ENCODE results near the gene LGALS3BP. TPM values are rescaled to one million over a fixed set of nuclear protein-coding genes. Genes with fewer than 3 reads are reported as not detected.
"Not testable (repeated sequence)": the region's sequence is repeated elsewhere in the genome, so short reads cannot be mapped to it uniquely, and the experiment has no call there.

LGALS3BP gene
- total RNA-seq, 1 donor from 2014 or later: 202 TPM

GRCh38 chr17:78946631-78947030 lies 33.1 kb downstream of the LGALS3BP start:
- H3K27me3 Mint-ChIP-seq: no peaks in the 10 kb centered on the region
- H3K4me3 Mint-ChIP-seq: no peak overlapping the region
- H3K4me1 Mint-ChIP-seq (ENCODE audit: unreplicated experiment): peaks cover 21% of the 10 kb centered on the region
- peaks cover 6% of the 10 kb centered on the region for H3K9me3 Mint-ChIP-seq
- no peak overlapping the region for H3K27ac Mint-ChIP-seq
- no peak for DNase-seq (ENCODE audit: extremely low spot score, unreplicated experiment)
- H3K36me3 Mint-ChIP-seq: no peaks in the 10 kb centered on the region
- no peak for TF ChIP-seq CTCF (conservative IDR thresholded peaks at IDR 0.05)

GRCh38 chr17:78946131-78946530 lies 33.6 kb downstream of the LGALS3BP start:
- DNase-seq (ENCODE audit: extremely low spot score, unreplicated experiment): no peak
- Mint-ChIP-seq H3K4me3 (no peak overlapping the region), H3K4me1 (ENCODE audit: unreplicated experiment) (peaks cover 17% of the 10 kb centered on the region), H3K27me3 (no peaks in the 10 kb centered on the region), H3K27ac (no peak overlapping the region), H3K36me3 (no peaks in the 10 kb centered on the region), H3K9me3 (peaks cover 6% of the 10 kb centered on the region)
- TF ChIP-seq CTCF (conservative IDR thresholded peaks at IDR 0.05): no peak

GRCh38 chr17:78945455-78945854 lies 34.3 kb downstream of the LGALS3BP start:
- H3K9me3 Mint-ChIP-seq; H3K27me3 Mint-ChIP-seq; DNase-seq (ENCODE audit: extremely low spot score, unreplicated experiment); H3K36me3 Mint-ChIP-seq; H3K4me3 Mint-ChIP-seq; H3K27ac Mint-ChIP-seq: not testable (repeated sequence)
- peaks cover 17% of the 10 kb centered on the region for H3K4me1 Mint-ChIP-seq (ENCODE audit: unreplicated experiment)

GRCh38 chr17:78944956-78945355 lies 34.8 kb downstream of the LGALS3BP start:
- Mint-ChIP-seq H3K27ac (no peak overlapping the region), H3K27me3 (no peaks in the 10 kb centered on the region), H3K4me3 (no peak overlapping the region), H3K36me3 (no peaks in the 10 kb centered on the region), H3K4me1 (ENCODE audit: unreplicated experiment) (peaks cover 17% of the 10 kb centered on the region), H3K9me3 (no peaks in the 10 kb centered on the region)
- no peak for DNase-seq (ENCODE audit: extremely low spot score, unreplicated experiment)
- TF ChIP-seq CTCF (conservative IDR thresholded peaks at IDR 0.05): no peak

GRCh38 chr17:78944026-78944425 lies 35.7 kb downstream of the LGALS3BP start:
- DNase-seq (ENCODE audit: extremely low spot score, unreplicated experiment): no peak
- Mint-ChIP-seq H3K36me3 (no peaks in the 10 kb centered on the region), H3K27ac (no peak overlapping the region), H3K4me1 (ENCODE audit: unreplicated experiment) (peaks cover 22% of the 10 kb centered on the region), H3K4me3 (no peak overlapping the region), H3K9me3 (no peaks in the 10 kb centered on the region), H3K27me3 (no peaks in the 10 kb centered on the region)
- no peak for TF ChIP-seq CTCF (conservative IDR thresholded peaks at IDR 0.05)

- no peak for TF ChIP-seq CTCF (conservative IDR thresholded peaks at IDR 0.05)
- DNase-seq (ENCODE audit: extremely low spot score, unreplicated experiment): no peak
- Mint-ChIP-seq H3K27me3 (no peaks in the 10 kb centered on the region), H3K9me3 (no peaks in the 10 kb centered on the region), H3K36me3 (no peaks in the 10 kb centered on the region), H3K4me3 (no peak overlapping the region), H3K27ac (no peak overlapping the region), H3K4me1 (ENCODE audit: unreplicated experiment) (peaks cover 8% of the 10 kb centered on the region)
These were observed 39.0 kb downstream of the LGALS3BP start for GRCh38 chr17:78940708-78941107.

All from type B pancreatic cell (in vitro differentiated cells).